Measurements from ENCODE around the gene COG1. TPM values are rescaled to one million over a fixed set of nuclear protein-coding genes. Genes with fewer than 3 reads are reported as not detected.

COG1 gene
- total RNA-seq, 2 experiments from 2014 or later: 38.3 to 44.1 TPM

GRCh38 chr17:73200476-73200875 lies 7.6 kb downstream of the COG1 start:
- Histone ChIP-seq H3K27ac (ENCODE audit: low read depth, low read length, poor library complexity, severe bottlenecking) (no peak overlapping the region), H3K9me2 (ENCODE audit: insufficient read depth, low read length) (no peaks in the 10 kb centered on the region), H3K4me3 (ENCODE audit: low read depth, low read length, poor library complexity, severe bottlenecking) (no peak overlapping the region), H3K79me2 (ENCODE audit: insufficient read depth, low read depth, low read length) (no peaks in the 10 kb centered on the region), H3K4me1 (ENCODE audit: insufficient read depth, low read length, poor library complexity, severe bottlenecking) (no peaks in the 10 kb centered on the region), H2AFZ (ENCODE audit: low read length) (no peak overlapping the region), H3K9me3 (ENCODE audit: low read length) (no peaks in the 10 kb centered on the region), H4K20me1 (ENCODE audit: insufficient read depth, low read length) (no peaks in the 10 kb centered on the region), H3K36me3 (ENCODE audit: insufficient read depth, low read length) (peaks cover 89% of the 10 kb centered on the region), H3K4me2 (ENCODE audit: low read length) (no peak overlapping the region)
- TF ChIP-seq CTCF (conservative IDR thresholded peaks at IDR 0.05; ENCODE audit: low read length) (no peak), EZH2phosphoT487 (IDR thresholded peaks at IDR 0.05; ENCODE audit: borderline replicate concordance, low read depth, low read length) (no peak)
- intact Hi-C loops (cut with micrococcal nuclease; ENCODE audit: unreplicated experiment): no loop called here
- ChIA-PET POLR2A (no interaction called here), CTCF (ENCODE audit: unreplicated experiment) (no interaction called here)
- no TSS peak for BruUV-seq (replicated peaks)
- DNase-seq (ENCODE audit: low spot score): no peak

- Histone ChIP-seq H3K36me3 (ENCODE audit: insufficient read depth, low read length) (peaks cover 96% of the 10 kb centered on the region), H3K4me2 (ENCODE audit: low read length) (no peak overlapping the region), H3K4me1 (ENCODE audit: insufficient read depth, low read length, poor library complexity, severe bottlenecking) (no peaks in the 10 kb centered on the region), H4K20me1 (ENCODE audit: insufficient read depth, low read length) (no peaks in the 10 kb centered on the region), H3K79me2 (ENCODE audit: insufficient read depth, low read depth, low read length) (no peaks in the 10 kb centered on the region), H3K4me3 (ENCODE audit: low read depth, low read length, poor library complexity, severe bottlenecking) (no peak overlapping the region), H2AFZ (ENCODE audit: low read length) (no peak overlapping the region), H3K27ac (ENCODE audit: low read depth, low read length, poor library complexity, severe bottlenecking) (no peak overlapping the region), H3K9me3 (ENCODE audit: low read length) (no peaks in the 10 kb centered on the region), H3K9me2 (ENCODE audit: insufficient read depth, low read length) (no peaks in the 10 kb centered on the region)
- TF ChIP-seq CTCF (conservative IDR thresholded peaks at IDR 0.05; ENCODE audit: low read length) (no peak), EZH2phosphoT487 (IDR thresholded peaks at IDR 0.05; ENCODE audit: borderline replicate concordance, low read depth, low read length) (no peak)
- ChIA-PET CTCF (ENCODE audit: unreplicated experiment) (no interaction called here), POLR2A (interaction anchor here (0.7 kb wide), 1 partner anchor 8 kb away, joined by 3 read pairs; no protein-coding TSS in a partner anchor)
- intact Hi-C loops (cut with micrococcal nuclease; ENCODE audit: unreplicated experiment): no loop called here
- DNase-seq (ENCODE audit: low spot score): no peak
- no TSS peak for BruUV-seq (replicated peaks)
Observed at GRCh38 chr17:73201215-73202069, 8.6 kb downstream of the COG1 start.

- H4K20me1 ChIP-seq (ENCODE audit: insufficient read depth, low read length): no peaks in the 10 kb centered on the region
- no TSS peak for BruUV-seq (replicated peaks)
- H3K9me3 ChIP-seq (ENCODE audit: low read length): no peaks in the 10 kb centered on the region
- intact Hi-C loops (cut with micrococcal nuclease; ENCODE audit: unreplicated experiment): no loop called here
- no peak overlapping the region for H3K4me2 ChIP-seq (ENCODE audit: low read length)
- no peaks in the 10 kb centered on the region for H3K79me2 ChIP-seq (ENCODE audit: insufficient read depth, low read depth, low read length)
- no peak for DNase-seq (ENCODE audit: low spot score)
- H3K4me1 ChIP-seq (ENCODE audit: insufficient read depth, low read length, poor library complexity, severe bottlenecking): no peaks in the 10 kb centered on the region
- POLR2A ChIA-PET: no interaction called here
- TF ChIP-seq EZH2phosphoT487 (IDR thresholded peaks at IDR 0.05; ENCODE audit: borderline replicate concordance, low read depth, low read length) (no peak), CTCF (conservative IDR thresholded peaks at IDR 0.05; ENCODE audit: low read length) (no peak)
- no peak overlapping the region for H2AFZ ChIP-seq (ENCODE audit: low read length)
- no peaks in the 10 kb centered on the region for H3K9me2 ChIP-seq (ENCODE audit: insufficient read depth, low read length)
- H3K36me3 ChIP-seq (ENCODE audit: insufficient read depth, low read length): peaks cover 96% of the 10 kb centered on the region
- CTCF ChIA-PET (ENCODE audit: unreplicated experiment): interaction anchor here (0.6 kb wide), 1 partner anchor 644 kb away, joined by 3 read pairs; no protein-coding TSS in a partner anchor
- no peak overlapping the region for H3K27ac ChIP-seq (ENCODE audit: low read depth, low read length, poor library complexity, severe bottlenecking)
- no peak overlapping the region for H3K4me3 ChIP-seq (ENCODE audit: low read depth, low read length, poor library complexity, severe bottlenecking)
Observed at GRCh38 chr17:73203135-73203787, 10.4 kb downstream of the COG1 start.
